Astrocyte (in vitro differentiated cells and primary cell): ENCODE measurements around the gene TIPRL.

ENCODE experiments used
- CTCF ChIP-seq: IDR thresholded peaks from 2 replicates; pipeline ENCODE4 v1.5.1; 2011; ENCODE audit warnings: low read depth, mild to moderate bottlenecking, inconsistent platforms, low read length, moderate library complexity; ENCODE audit not compliant: insufficient read depth
- EZH2 ChIP-seq: IDR thresholded peaks from 2 replicates; pipeline ENCODE4 v1.6.1; 2012; ENCODE audit warnings: mild to moderate bottlenecking, low read length, inconsistent platforms; ENCODE audit not compliant: insufficient read depth

GRCh38 chr1:168195199-168196135 lies 16.7 kb downstream of the TIPRL start:
- TF ChIP-seq EZH2: no peak
- TF ChIP-seq CTCF: no peak
